ENCODE results near the gene TTLL11. TPM values are rescaled to one million over a fixed set of nuclear protein-coding genes. Genes with fewer than 3 reads are reported as not detected.

The TTLL11 gene
- total RNA-seq, 2 donors from 2014 or later = 2.5 to 2.6 TPM

DNA sequence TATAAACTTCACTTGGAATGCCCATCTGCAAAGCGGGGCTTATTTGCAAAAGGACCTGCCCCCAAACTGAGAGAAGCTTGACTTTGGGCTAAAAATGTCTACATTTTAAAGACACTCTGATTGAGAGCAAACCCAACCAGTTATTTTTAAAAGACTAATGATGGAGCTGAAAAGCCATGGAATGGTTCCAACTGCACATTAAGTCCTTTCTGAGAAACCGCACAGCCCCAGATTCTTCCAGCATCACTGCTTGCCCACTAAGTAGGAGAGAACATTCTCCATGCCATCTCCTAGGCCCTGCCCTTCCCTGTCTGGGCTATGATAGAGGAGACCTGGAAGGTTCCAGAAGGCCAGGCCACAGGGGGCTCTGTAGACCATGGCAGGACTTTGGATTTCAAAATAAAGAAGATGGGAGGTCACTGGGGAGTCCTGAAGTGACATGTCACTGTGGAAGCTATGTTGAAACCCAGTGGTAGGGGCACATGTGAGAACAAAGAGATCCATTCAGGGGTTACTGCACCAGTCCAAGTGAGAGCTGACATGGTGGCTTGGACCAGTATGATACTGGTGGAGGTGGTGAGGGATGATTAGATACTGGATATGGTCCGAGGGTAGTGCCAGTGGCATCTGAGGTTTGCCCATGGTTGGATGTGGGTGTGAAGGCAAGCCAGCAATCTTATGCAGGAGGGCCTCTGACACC, 262.5 kb downstream of the TTLL11 start:
- ATAC-seq (replicated peaks in 1 of 2) (no peak), DNase-seq (no peak)
- Mint-ChIP-seq H3K4me3 (no peak overlapping the region), H3K27me3 (ENCODE audit: low read depth) (no peaks in the 10 kb centered on the region), H3K27ac (no peak overlapping the region), H3K9me3 (peaks cover 0 to 2% of the 10 kb centered on the region in 2 donors), H3K36me3 (ENCODE audit: insufficient read depth in 2 of 2) (no peaks in the 10 kb centered on the region), H3K4me1 (ENCODE audit: low read depth) (no peaks in the 10 kb centered on the region)

DNA sequence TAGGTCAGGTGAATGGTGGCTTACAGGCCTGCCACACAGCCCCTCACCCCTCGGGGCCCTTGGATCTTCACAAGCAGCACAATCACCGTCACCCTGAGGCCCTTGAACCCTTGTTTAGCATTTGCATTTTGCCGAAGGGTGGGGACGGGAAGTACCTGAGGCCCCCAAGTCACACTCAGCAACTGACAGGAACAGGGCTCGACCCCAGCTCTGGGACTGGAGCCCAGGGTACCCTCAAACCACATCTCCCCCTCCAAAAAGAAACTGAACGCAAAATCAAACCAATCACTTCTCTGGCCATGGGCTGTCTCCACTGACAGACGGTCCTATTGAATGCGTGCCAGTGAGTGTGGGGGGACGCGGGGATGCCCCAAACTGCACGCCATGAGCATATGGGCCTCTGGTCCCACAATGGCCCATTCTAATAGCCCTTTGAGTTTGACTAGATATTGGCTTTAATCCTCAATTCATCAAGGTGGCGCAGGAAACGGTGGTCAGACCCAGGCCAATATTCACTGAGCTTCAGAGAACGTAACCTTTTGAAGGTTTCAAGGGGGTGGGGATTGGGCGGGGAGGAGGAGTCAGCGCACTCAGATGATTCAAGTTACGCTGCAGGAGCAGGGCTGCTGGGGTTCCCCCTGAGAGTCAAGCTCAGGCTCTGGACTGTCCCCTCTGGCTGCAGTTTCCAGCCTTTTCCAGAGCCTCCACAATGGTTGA, 265.7 kb downstream of the TTLL11 start:
- DNase-seq = no peak
- Mint-ChIP-seq H3K4me3 (no peak overlapping the region), H3K36me3 (ENCODE audit: insufficient read depth in 2 of 2) (no peaks in the 10 kb centered on the region), H3K27me3 (ENCODE audit: low read depth) (no peaks in the 10 kb centered on the region), H3K27ac (no peak overlapping the region), H3K9me3 (peaks cover 0 to 2% of the 10 kb centered on the region in 2 donors), H3K4me1 (ENCODE audit: low read depth) (no peaks in the 10 kb centered on the region)
- ATAC-seq (replicated peaks in 1 of 2) = no peak

DNA sequence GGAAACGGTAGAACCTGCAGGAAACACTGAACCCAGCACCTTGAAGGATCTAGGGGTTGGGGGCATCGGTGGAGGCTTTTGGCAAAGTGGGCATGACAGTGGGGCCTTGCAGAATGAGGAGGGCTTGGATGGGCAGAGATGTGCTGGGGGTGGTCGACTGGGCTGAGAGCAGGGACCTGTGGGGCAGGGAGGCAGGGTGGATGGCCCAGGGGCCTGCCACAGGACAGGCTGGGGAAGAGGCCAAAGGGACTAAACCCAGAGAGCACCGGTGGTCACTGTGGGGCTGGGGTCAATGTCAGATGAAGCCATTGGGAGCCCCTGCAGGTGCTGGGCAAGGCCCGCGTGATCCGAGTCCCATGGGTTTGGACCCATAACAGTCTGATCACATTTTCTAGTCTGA, 266.4 kb downstream of the TTLL11 start:
- Mint-ChIP-seq H3K36me3 (ENCODE audit: insufficient read depth in 2 of 2) (no peaks in the 10 kb centered on the region), H3K27ac (no peak overlapping the region), H3K27me3 (ENCODE audit: low read depth) (no peaks in the 10 kb centered on the region), H3K9me3 (peaks cover 0 to 2% of the 10 kb centered on the region in 2 donors), H3K4me3 (no peak overlapping the region), H3K4me1 (ENCODE audit: low read depth) (no peaks in the 10 kb centered on the region)
- DNase-seq (no peak), ATAC-seq (replicated peaks in 1 of 2) (no peak)

DNA sequence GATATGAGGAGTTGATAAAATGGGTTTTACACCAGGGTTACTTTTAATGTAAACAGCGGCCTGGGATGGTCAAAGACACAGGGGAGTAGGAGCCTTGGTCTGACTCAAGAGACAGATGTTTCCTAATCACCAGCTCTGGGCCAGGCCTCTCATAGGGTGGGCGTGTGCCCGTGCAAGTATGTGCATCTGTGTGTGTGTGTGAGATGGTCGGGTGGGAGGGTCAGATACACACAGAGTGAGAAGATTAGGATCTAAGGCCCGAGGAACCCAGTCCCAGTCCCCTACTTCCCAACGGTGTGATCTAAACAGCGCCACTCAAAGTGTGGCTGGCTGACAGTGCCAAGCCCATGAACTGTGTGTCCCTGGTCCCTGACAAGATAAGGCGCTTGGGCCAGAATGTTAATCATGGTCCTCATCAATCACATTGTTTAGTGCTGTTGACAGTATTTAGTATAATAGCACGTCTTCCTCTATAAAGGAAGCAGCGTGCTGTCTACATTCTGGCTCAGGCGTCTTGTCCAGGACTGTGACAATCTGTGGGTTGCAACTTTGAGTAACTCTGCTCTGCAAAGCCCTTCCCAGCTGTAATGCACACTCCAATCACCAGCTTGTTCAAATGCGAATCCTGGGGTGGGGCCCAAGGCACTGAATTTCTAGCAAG, 267.9 kb downstream of the TTLL11 start:
- no peak overlapping the region for H3K4me3 Mint-ChIP-seq
- no peaks in the 10 kb centered on the region for H3K9me3 Mint-ChIP-seq
- no peaks in the 10 kb centered on the region for H3K27me3 Mint-ChIP-seq (ENCODE audit: low read depth)
- H3K4me1 Mint-ChIP-seq (ENCODE audit: low read depth) = no peaks in the 10 kb centered on the region
- ATAC-seq (replicated peaks in 1 of 2) = no peak
- no peaks in the 10 kb centered on the region for H3K36me3 Mint-ChIP-seq (ENCODE audit: insufficient read depth in 2 of 2)
- H3K27ac Mint-ChIP-seq = no peak overlapping the region
- no peak for DNase-seq

DNA sequence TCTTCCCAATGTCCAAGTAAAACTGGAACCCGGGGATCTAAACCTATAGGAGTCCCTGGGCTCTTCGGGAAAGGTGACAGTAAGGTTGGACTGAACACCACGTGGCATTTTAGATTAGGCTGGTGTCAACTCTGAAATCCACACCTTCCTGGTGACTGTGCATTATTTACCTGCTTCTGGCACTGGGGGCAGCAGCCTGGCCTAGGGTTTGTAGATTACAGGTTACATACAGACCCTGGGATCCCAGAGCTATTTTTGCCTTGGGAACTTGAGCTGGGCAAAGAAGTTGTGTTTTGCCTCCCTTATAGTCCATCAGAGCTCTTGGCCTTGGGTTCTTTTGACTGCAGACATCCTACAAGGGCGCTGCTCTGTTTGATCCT, 268.5 kb downstream of the TTLL11 start:
- no peak overlapping the region for H3K4me3 Mint-ChIP-seq
- H3K4me1 Mint-ChIP-seq (ENCODE audit: low read depth) = no peaks in the 10 kb centered on the region

DNA sequence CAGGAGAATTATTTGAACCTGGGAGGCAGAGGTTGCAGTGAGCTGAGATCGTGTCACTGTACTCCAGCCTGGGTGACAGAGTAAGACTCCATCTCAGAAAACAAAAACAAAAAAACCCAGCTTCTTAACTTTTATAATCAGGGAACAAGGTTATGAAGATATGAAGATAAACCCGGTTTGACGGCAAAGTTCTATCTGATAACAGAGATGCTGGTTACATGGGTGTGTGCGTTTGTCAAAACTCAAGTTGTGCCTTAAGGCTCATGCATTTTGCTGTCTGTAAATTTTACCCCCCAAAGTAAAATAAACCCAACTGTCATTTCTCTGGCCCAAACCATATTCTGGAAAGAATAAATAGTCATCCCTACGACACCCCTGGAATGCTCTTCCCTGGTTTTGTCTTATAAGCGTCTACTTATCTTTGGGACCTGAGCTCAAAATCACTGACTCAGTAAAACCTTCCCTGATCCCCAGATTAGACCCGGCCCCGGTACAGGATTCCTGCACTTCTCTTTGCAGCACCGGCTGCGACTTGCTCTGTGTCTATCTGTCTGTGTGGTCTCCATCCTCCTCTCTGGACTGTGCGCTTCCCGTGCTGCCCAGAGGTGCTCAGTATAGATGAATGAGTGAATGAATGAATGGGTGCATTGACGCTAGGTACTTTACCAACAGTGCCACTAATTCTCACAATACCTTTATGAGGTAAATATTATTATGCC, 269.5 kb downstream of the TTLL11 start:
- Mint-ChIP-seq H3K27me3 (ENCODE audit: low read depth) (no peaks in the 10 kb centered on the region), H3K4me3 (no peak overlapping the region)
- no peak for DNase-seq

More for the DNA sequence above, 268.5 kb downstream of the TTLL11 start:
- H3K27ac Mint-ChIP-seq = no peak overlapping the region
- no peaks in the 10 kb centered on the region for H3K36me3 Mint-ChIP-seq (ENCODE audit: insufficient read depth in 2 of 2)
- DNase-seq (no peak), ATAC-seq (replicated peaks in 1 of 2) (no peak)
- no peaks in the 10 kb centered on the region for H3K27me3 Mint-ChIP-seq (ENCODE audit: low read depth)
- H3K9me3 Mint-ChIP-seq = no peaks in the 10 kb centered on the region

DNA sequence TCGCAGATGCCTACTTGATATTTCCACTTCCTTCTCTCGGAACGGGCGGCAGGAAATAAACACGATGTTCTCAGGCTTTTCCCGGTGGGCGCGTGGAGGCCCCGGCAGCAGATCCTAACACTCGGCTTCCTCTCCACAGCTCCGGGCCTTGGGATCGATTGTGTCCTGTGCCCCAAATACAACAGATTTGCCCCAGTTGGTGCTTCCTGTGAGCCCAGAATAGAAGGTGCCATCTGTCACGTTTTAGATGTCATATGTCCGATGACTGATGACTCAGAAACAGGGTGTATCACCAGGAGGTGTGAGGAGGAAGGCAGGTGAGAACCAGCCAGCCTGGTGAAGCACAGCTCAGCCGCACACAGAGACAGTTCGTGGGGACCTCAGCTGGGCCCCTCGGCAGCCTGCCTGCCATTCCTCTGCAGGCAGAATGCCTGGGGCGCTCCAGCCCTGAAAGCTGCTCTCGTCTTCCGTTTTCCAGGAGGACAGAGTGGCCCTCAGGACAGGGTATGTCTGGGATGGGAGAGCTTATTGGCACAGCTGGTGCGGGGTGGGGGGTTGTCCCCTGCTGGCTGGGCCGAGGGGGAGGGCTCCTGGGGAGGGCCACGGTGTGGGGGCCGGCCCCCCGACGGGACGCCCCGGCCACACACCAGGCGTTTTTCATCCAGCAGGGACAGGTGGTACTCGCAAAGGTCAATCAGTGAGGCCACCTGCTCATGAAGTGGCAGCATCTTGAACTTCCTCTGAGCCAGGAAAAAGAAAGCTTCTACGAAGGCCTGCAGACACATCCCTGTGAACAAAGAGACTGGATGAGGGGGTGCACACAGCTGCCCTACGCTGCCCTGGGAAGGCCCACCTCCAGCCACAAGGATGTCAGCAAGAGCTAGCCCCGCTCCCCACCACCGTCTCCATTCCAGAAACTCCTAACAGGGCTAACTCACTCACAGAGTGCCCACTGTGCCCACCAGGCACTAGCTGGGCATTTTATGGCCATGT, 270.7 kb downstream of the TTLL11 start:
- H3K9me3 Mint-ChIP-seq = no peaks in the 10 kb centered on the region
- H3K27ac Mint-ChIP-seq = no peak overlapping the region
- no peaks in the 10 kb centered on the region for H3K36me3 Mint-ChIP-seq (ENCODE audit: insufficient read depth in 2 of 2)
- ATAC-seq (replicated peaks in 1 of 2) (peak; percentile 32 to 33), DNase-seq (no peak)
- H3K4me1 Mint-ChIP-seq (ENCODE audit: low read depth) = no peaks in the 10 kb centered on the region
- H3K27me3 Mint-ChIP-seq (ENCODE audit: low read depth) = no peaks in the 10 kb centered on the region
- H3K4me3 Mint-ChIP-seq = no peak overlapping the region

More for the DNA sequence above, 269.5 kb downstream of the TTLL11 start:
- no peak for ATAC-seq (replicated peaks in 1 of 2)
- no peaks in the 10 kb centered on the region for H3K4me1 Mint-ChIP-seq (ENCODE audit: low read depth)
- H3K9me3 Mint-ChIP-seq = no peaks in the 10 kb centered on the region
- no peak overlapping the region for H3K27ac Mint-ChIP-seq
- no peaks in the 10 kb centered on the region for H3K36me3 Mint-ChIP-seq (ENCODE audit: insufficient read depth in 2 of 2)

DNA sequence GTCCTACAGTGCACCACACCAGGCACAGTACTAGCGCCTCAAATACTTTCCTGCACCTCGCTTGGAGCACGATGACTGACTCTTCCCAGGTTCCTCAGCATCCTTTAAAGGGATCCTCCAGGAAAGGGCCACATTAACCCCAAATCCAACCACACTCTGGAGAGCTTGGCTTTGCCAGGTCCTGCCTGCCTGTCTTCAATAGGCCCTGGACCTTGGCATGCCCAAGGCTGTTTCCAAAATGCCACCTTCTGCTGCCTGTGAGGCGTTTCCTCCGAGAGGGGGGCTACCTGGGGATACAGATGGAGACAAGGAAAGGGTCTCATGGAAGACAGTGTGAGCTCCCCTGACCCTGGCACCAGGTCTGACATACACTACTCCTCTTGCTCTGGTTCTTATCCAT, 271.8 kb downstream of the TTLL11 start:
- no peaks in the 10 kb centered on the region for H3K36me3 Mint-ChIP-seq (ENCODE audit: insufficient read depth in 2 of 2)
- H3K9me3 Mint-ChIP-seq = no peaks in the 10 kb centered on the region
- no peaks in the 10 kb centered on the region for H3K4me1 Mint-ChIP-seq (ENCODE audit: low read depth)
- no peak overlapping the region for H3K27ac Mint-ChIP-seq
- no peak overlapping the region for H3K4me3 Mint-ChIP-seq
- no peaks in the 10 kb centered on the region for H3K27me3 Mint-ChIP-seq (ENCODE audit: low read depth)
- DNase-seq (no peak), ATAC-seq (replicated peaks in 1 of 2) (no peak)

DNA sequence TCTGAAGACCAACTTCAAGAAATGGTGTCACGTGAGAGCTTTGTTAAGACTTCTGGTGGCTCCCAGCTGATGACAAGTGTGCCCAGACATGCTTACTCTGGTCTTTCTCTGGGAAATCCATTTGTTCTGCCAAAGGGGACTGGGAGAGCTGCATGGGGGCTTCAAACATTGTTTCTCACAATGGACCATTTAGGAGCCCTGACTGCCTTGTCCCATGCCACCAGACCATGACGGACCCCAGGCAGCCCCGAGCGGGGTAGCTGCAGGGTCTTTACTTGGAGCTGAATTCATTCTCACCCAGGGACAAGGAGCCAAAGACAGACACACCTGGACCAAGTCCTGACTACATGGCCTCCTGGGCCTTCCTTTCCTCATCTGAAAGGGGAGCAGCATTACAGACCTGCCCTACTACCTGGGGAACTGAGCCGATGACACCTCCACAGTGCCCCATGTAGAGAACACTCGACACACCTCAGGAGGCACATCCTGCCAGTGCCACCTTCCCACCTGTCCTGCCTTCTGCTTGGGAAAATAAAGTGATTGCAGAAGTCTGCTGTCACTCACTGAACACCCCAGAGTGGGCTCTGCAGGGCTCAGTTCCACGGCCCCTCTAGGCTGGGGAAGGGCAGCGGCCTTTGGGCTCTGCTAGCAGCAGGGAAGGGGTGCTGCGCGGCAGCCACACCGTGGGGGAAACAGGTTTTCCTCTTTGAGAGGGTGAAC, 272.7 kb downstream of the TTLL11 start:
- H3K4me1 Mint-ChIP-seq (ENCODE audit: low read depth) = no peaks in the 10 kb centered on the region
- no peak for ATAC-seq (replicated peaks in 1 of 2)
- DNase-seq = no peak
- H3K9me3 Mint-ChIP-seq = no peaks in the 10 kb centered on the region
- H3K4me3 Mint-ChIP-seq = no peak overlapping the region
- no peak overlapping the region for H3K27ac Mint-ChIP-seq
- no peaks in the 10 kb centered on the region for H3K36me3 Mint-ChIP-seq (ENCODE audit: insufficient read depth in 2 of 2)
- no peaks in the 10 kb centered on the region for H3K27me3 Mint-ChIP-seq (ENCODE audit: low read depth)

DNA sequence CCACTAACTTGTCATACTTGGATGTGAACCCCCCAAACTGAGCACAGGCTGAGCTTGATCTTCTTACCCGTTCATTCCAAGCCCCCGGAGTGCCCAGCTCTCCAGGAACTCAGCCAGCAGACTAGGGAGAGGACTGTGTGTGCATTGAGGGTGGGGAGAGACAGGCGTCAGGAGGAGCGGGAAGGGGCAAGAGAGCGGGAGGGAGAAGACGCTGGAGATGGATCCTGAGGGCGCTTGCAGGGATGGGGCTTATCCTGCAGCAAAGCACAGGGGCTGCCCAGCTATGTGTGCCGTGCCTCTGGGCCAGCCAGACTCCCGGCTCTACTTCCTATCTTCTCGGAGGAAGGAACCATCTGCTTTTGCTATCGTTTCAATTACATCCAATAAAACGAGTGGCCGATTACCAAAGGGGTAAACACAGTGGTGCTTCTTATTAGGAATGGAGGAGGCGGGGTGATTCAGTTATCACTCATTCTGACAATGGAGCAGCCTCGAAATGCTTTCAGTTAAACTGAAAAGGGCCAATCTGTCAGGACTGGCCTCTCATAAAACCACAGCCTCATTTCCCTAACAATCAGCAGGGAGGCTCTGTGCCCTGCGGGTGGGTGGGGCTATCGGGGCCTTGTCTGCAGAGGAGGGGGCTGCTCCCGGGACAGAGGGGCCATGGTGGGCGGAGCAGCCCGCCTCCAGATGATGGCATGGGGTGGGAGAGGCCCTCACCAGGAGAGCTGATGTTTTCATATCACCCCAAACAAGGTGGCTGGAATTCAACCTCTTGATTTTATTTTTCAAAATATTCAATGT, 273.5 kb downstream of the TTLL11 start:
- H3K27me3 Mint-ChIP-seq (ENCODE audit: low read depth) = no peaks in the 10 kb centered on the region
- H3K4me1 Mint-ChIP-seq (ENCODE audit: low read depth) = no peaks in the 10 kb centered on the region
- ATAC-seq (replicated peaks in 1 of 2) (no peak), DNase-seq (no peak)
- no peaks in the 10 kb centered on the region for H3K36me3 Mint-ChIP-seq (ENCODE audit: insufficient read depth in 2 of 2)
- H3K4me3 Mint-ChIP-seq = no peak overlapping the region
- H3K9me3 Mint-ChIP-seq = no peaks in the 10 kb centered on the region
- no peak overlapping the region for H3K27ac Mint-ChIP-seq

DNA sequence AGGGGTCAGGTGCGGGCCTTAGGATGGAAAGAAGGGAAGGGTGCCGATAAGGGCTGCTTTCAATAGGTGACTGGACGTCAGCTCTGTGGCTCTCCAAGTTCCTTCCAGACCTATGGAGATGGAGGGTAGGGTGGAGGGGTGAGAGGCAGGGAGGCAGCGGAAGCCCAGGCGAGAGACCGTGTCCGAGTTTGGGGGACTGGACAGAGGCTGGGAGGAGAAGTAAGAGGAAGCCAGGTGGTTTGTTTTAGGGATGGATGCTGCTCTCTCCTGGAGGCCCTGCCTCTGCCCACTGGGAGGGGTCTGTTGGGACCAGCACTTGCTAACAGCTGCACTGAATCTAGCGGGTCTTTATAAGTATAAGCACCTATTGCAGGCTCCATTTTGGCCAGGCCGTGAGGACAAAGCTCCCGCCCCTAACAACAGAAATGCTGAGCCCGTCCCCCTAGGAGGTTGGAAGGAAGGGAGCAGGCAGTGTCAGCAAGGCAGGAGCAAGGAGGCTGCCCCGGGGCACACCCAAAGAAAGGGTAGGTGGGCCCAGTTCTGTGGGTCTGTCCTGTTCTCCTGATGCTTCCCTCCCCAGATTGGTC, 274.2 kb downstream of the TTLL11 start:
- ATAC-seq (replicated peaks in 1 of 2) (no peak), DNase-seq (no peak)
- H3K27ac Mint-ChIP-seq = no peak overlapping the region
- no peaks in the 10 kb centered on the region for H3K27me3 Mint-ChIP-seq (ENCODE audit: low read depth)
- no peak overlapping the region for H3K4me3 Mint-ChIP-seq
- H3K9me3 Mint-ChIP-seq = no peaks in the 10 kb centered on the region
- no peaks in the 10 kb centered on the region for H3K4me1 Mint-ChIP-seq (ENCODE audit: low read depth)
- H3K36me3 Mint-ChIP-seq (ENCODE audit: insufficient read depth in 2 of 2) = no peaks in the 10 kb centered on the region
